ENCODE measurements around the gene GEMIN2.
"Not testable (repeated sequence)": the region's sequence is repeated elsewhere in the genome, so short reads cannot be mapped to it uniquely, and the experiment has no call there.

GRCh38 chr14:39143226-39143625, 29.1 kb downstream of the GEMIN2 start:
- TF ChIP-seq REST (IDR thresholded peaks at IDR 0.05); CTCF (IDR thresholded peaks at IDR 0.05); PHF8 (IDR thresholded peaks at IDR 0.05; ENCODE audit: borderline replicate concordance, low read depth); ZFP36 (IDR thresholded peaks at IDR 0.05; ENCODE audit: borderline replicate concordance, partially characterized antibody); SMC3 (IDR thresholded peaks at IDR 0.05); RFX5 (IDR thresholded peaks at IDR 0.05); POLR2A (IDR thresholded peaks at IDR 0.05; ENCODE audit: low read length); ESRRA (IDR thresholded peaks at IDR 0.05; ENCODE audit: borderline replicate concordance, low read length); USF2 (IDR thresholded peaks at IDR 0.05); HDAC2 (IDR thresholded peaks at IDR 0.05); EP300 (IDR thresholded peaks at IDR 0.05); ZSCAN20 (CRISPR knock-in tag; IDR thresholded peaks at IDR 0.05): not testable (repeated sequence)
